Keratinocyte (primary cell): ENCODE measurements around the gene LARP4.

Source experiments
- CTCF ChIP-seq, 3 experiments: IDR thresholded peaks in 1 of 3; conservative IDR thresholded peaks in 1 of 3; optimal IDR thresholded peaks in 1 of 3; 2 replicates in 2 of 3; 3 replicates in 1 of 3; pipeline versions ENCODE3 to v1.5.1; 2011; ENCODE audit warnings: low read length in 3 of 3, mild to moderate bottlenecking in 3 of 3, moderate library complexity in 2 of 3, control low read depth in 1 of 3, inconsistent platforms in 1 of 3; ENCODE audit not compliant: insufficient read depth in 2 of 3; ENCODE audit errors: extremely low read depth in 1 of 3
- EZH2 ChIP-seq: IDR thresholded peaks from one replicate; pipeline ENCODE4 v1.6.1; 2012; ENCODE audit warnings: inconsistent platforms, mild to moderate bottlenecking, low read length, moderate library complexity

- TF ChIP-seq CTCF (optimal IDR thresholded peaks at IDR 0.05 in 1 of 3, IDR thresholded peaks at IDR 0.05 in 1 of 3, conservative IDR thresholded peaks at IDR 0.05 in 1 of 3; ENCODE audit: extremely low read depth in 1 of 3, insufficient read depth in 2 of 3, low read length in 3 of 3) (no peak), EZH2 (no peak)
Observed at GRCh38 chr12:50515587-50515986, 114.9 kb downstream of the LARP4 start.
